Activated T-helper 17 cell treated with anti-CD3 and anti-CD28 coated beads, Interleukin-2, amount 50 U/mL, for 72 hours (primary cell): Measurements from ENCODE around the gene ADAMTS12. TPM values are rescaled to one million over a fixed set of nuclear protein-coding genes. Genes with fewer than 3 reads are reported as not detected.

Source experiments
- ATAC-seq: fragments of 150-1000 bp; cut with Tn5 transposase; replicated peaks from 2 replicates; pipeline ENCODE4 v1.10.0; 2021; ENCODE audit warnings: mild to moderate bottlenecking, moderate library complexity
- H3K27ac Mint-ChIP-seq: one replicate; pipeline ENCODE4 v1.8.0; 2022; ENCODE audit warnings: mixed read lengths
- H3K27me3 Mint-ChIP-seq: one replicate; pipeline ENCODE4 v1.8.0; 2022; ENCODE audit warnings: mixed read lengths
- H3K36me3 Mint-ChIP-seq: one replicate; pipeline ENCODE4 v1.8.0; 2022; ENCODE audit warnings: low read depth, mild to moderate bottlenecking, mixed read lengths
- H3K4me1 Mint-ChIP-seq: one replicate; pipeline ENCODE4 v1.8.0; 2022; ENCODE audit warnings: mixed read lengths
- H3K4me3 Mint-ChIP-seq: one replicate; pipeline ENCODE4 v1.8.0; 2022; ENCODE audit warnings: mild to moderate bottlenecking, mixed read lengths
- H3K9me3 Mint-ChIP-seq: one replicate; pipeline ENCODE4 v1.8.0; 2022; ENCODE audit warnings: mixed read lengths
- total RNA-seq, 2 donors: library from RNA; stranded (reverse); gene quantifications; one replicate each; pipeline ENCODE4 v1.2.3, GENCODE V29; 2022

The ADAMTS12 gene
- total RNA-seq, 2 donors from 2014 or later = not detected

- no peak overlapping the region for H3K27ac Mint-ChIP-seq
- no peaks in the 10 kb centered on the region for H3K27me3 Mint-ChIP-seq
- no peaks in the 10 kb centered on the region for H3K9me3 Mint-ChIP-seq
- H3K36me3 Mint-ChIP-seq = no peaks in the 10 kb centered on the region
- H3K4me3 Mint-ChIP-seq = no peak overlapping the region
- no peaks in the 10 kb centered on the region for H3K4me1 Mint-ChIP-seq
- ATAC-seq = no peak
Observed at GRCh38 chr5:33756491-33756890, 135.3 kb downstream of the ADAMTS12 start.

- Mint-ChIP-seq H3K4me3 (no peak overlapping the region), H3K36me3 (no peaks in the 10 kb centered on the region), H3K27me3 (no peaks in the 10 kb centered on the region), H3K9me3 (no peaks in the 10 kb centered on the region), H3K27ac (no peak overlapping the region), H3K4me1 (no peaks in the 10 kb centered on the region)
- ATAC-seq = no peak
Observed at GRCh38 chr5:33755231-33755630, 136.6 kb downstream of the ADAMTS12 start.

GRCh38 chr5:33753704-33754103, 138.1 kb downstream of the ADAMTS12 start:
- no peaks in the 10 kb centered on the region for H3K9me3 Mint-ChIP-seq
- ATAC-seq = no peak
- no peaks in the 10 kb centered on the region for H3K4me1 Mint-ChIP-seq
- H3K27ac Mint-ChIP-seq = no peak overlapping the region
- H3K36me3 Mint-ChIP-seq = no peaks in the 10 kb centered on the region
- H3K4me3 Mint-ChIP-seq = no peak overlapping the region
- H3K27me3 Mint-ChIP-seq = no peaks in the 10 kb centered on the region

GRCh38 chr5:33748754-33749153, 143.0 kb downstream of the ADAMTS12 start:
- Mint-ChIP-seq H3K9me3 (no peaks in the 10 kb centered on the region), H3K27ac (no peak overlapping the region), H3K4me1 (no peaks in the 10 kb centered on the region), H3K36me3 (no peaks in the 10 kb centered on the region), H3K4me3 (no peak overlapping the region), H3K27me3 (no peaks in the 10 kb centered on the region)
- ATAC-seq = no peak

GRCh38 chr5:33745101-33745770, 146.6 kb downstream of the ADAMTS12 start:
- ATAC-seq = no peak
- Mint-ChIP-seq H3K27ac (no peak overlapping the region), H3K4me3 (no peak overlapping the region)

GRCh38 chr5:33743099-33743498, 148.7 kb downstream of the ADAMTS12 start:
- Mint-ChIP-seq H3K36me3 (no peaks in the 10 kb centered on the region), H3K27ac (no peak overlapping the region), H3K9me3 (no peaks in the 10 kb centered on the region), H3K4me1 (no peaks in the 10 kb centered on the region), H3K27me3 (no peaks in the 10 kb centered on the region), H3K4me3 (no peak overlapping the region)
- no peak for ATAC-seq

More at GRCh38 chr5:33745101-33745770, 146.6 kb downstream of the ADAMTS12 start:
- Mint-ChIP-seq H3K4me1 (no peaks in the 10 kb centered on the region), H3K27me3 (no peaks in the 10 kb centered on the region), H3K9me3 (no peaks in the 10 kb centered on the region), H3K36me3 (no peaks in the 10 kb centered on the region)

GRCh38 chr5:33742181-33742580, 149.6 kb downstream of the ADAMTS12 start:
- no peak overlapping the region for H3K4me3 Mint-ChIP-seq
- no peak overlapping the region for H3K27ac Mint-ChIP-seq
- no peaks in the 10 kb centered on the region for H3K27me3 Mint-ChIP-seq
- no peaks in the 10 kb centered on the region for H3K9me3 Mint-ChIP-seq
- no peak for ATAC-seq
- no peaks in the 10 kb centered on the region for H3K4me1 Mint-ChIP-seq
- H3K36me3 Mint-ChIP-seq = no peaks in the 10 kb centered on the region

GRCh38 chr5:33738967-33739366, 152.8 kb downstream of the ADAMTS12 start:
- no peaks in the 10 kb centered on the region for H3K9me3 Mint-ChIP-seq
- peaks cover 4% of the 10 kb centered on the region for H3K27me3 Mint-ChIP-seq
- no peak overlapping the region for H3K4me3 Mint-ChIP-seq
- no peak overlapping the region for H3K27ac Mint-ChIP-seq
- ATAC-seq = no peak
- H3K4me1 Mint-ChIP-seq = no peaks in the 10 kb centered on the region
- no peaks in the 10 kb centered on the region for H3K36me3 Mint-ChIP-seq

- Mint-ChIP-seq H3K27ac (no peak overlapping the region), H3K9me3 (no peaks in the 10 kb centered on the region), H3K27me3 (peaks cover 4% of the 10 kb centered on the region), H3K36me3 (no peaks in the 10 kb centered on the region), H3K4me3 (no peak overlapping the region), H3K4me1 (no peaks in the 10 kb centered on the region)
- no peak for ATAC-seq
Observed at GRCh38 chr5:33738097-33738496, 153.7 kb downstream of the ADAMTS12 start.

GRCh38 chr5:33737697-33738096, 154.1 kb downstream of the ADAMTS12 start:
- Mint-ChIP-seq H3K4me3 (no peak overlapping the region), H3K36me3 (no peaks in the 10 kb centered on the region), H3K27me3 (peaks cover 4% of the 10 kb centered on the region), H3K27ac (no peak overlapping the region), H3K4me1 (no peaks in the 10 kb centered on the region), H3K9me3 (no peaks in the 10 kb centered on the region)
- no peak for ATAC-seq

- no peaks in the 10 kb centered on the region for H3K4me1 Mint-ChIP-seq
- H3K27ac Mint-ChIP-seq = no peak overlapping the region
- ATAC-seq = no peak
- no peaks in the 10 kb centered on the region for H3K9me3 Mint-ChIP-seq
- peaks cover 4% of the 10 kb centered on the region for H3K27me3 Mint-ChIP-seq
- no peak overlapping the region for H3K4me3 Mint-ChIP-seq
- no peaks in the 10 kb centered on the region for H3K36me3 Mint-ChIP-seq
Observed at GRCh38 chr5:33737284-33737683, 154.5 kb downstream of the ADAMTS12 start.

GRCh38 chr5:33736510-33736909, 155.3 kb downstream of the ADAMTS12 start:
- Mint-ChIP-seq H3K4me1 (no peaks in the 10 kb centered on the region), H3K27me3 (peaks cover 4% of the 10 kb centered on the region), H3K9me3 (no peaks in the 10 kb centered on the region), H3K4me3 (no peak overlapping the region), H3K27ac (no peak overlapping the region), H3K36me3 (no peaks in the 10 kb centered on the region)
- ATAC-seq = no peak

- Mint-ChIP-seq H3K27ac (no peak overlapping the region), H3K4me1 (no peaks in the 10 kb centered on the region), H3K9me3 (no peaks in the 10 kb centered on the region), H3K27me3 (peaks cover 4% of the 10 kb centered on the region), H3K4me3 (no peak overlapping the region), H3K36me3 (no peaks in the 10 kb centered on the region)
- ATAC-seq = no peak
Observed at GRCh38 chr5:33735072-33735471, 156.7 kb downstream of the ADAMTS12 start.

GRCh38 chr5:33734537-33734936, 157.3 kb downstream of the ADAMTS12 start:
- H3K36me3 Mint-ChIP-seq = no peaks in the 10 kb centered on the region
- H3K27ac Mint-ChIP-seq = no peak overlapping the region

GRCh38 chr5:33733225-33733624, 158.6 kb downstream of the ADAMTS12 start:
- Mint-ChIP-seq H3K27me3 (peaks cover 4% of the 10 kb centered on the region), H3K27ac (no peak overlapping the region), H3K36me3 (no peaks in the 10 kb centered on the region), H3K4me3 (no peak overlapping the region), H3K4me1 (no peaks in the 10 kb centered on the region), H3K9me3 (no peaks in the 10 kb centered on the region)
- no peak for ATAC-seq

More at GRCh38 chr5:33734537-33734936, 157.3 kb downstream of the ADAMTS12 start:
- Mint-ChIP-seq H3K9me3 (no peaks in the 10 kb centered on the region), H3K4me3 (no peak overlapping the region), H3K27me3 (peaks cover 4% of the 10 kb centered on the region), H3K4me1 (no peaks in the 10 kb centered on the region)
- ATAC-seq = no peak
